HG02885 (cell line): ENCODE data around the gene HARBI1.
"Not testable (repeated sequence)": the region's sequence is repeated elsewhere in the genome, so short reads cannot be mapped to it uniquely, and the experiment has no call there.

ENCODE experiments used
- ATAC-seq: cut with Tn5 transposase; IDR thresholded peaks from one replicate; pipeline ENCODE4 v1.9.1; 2021; ENCODE audit warnings: mild to moderate bottlenecking; ENCODE audit not compliant: unreplicated experiment, poor library complexity

Gene HARBI1

GRCh38 chr11:46599340-46600193, 17.5 kb downstream of the HARBI1 start:
- no peak for ATAC-seq

GRCh38 chr11:46597609-46598219, 19.3 kb downstream of the HARBI1 start:
- ATAC-seq: no peak

GRCh38 chr11:46597155-46597554, 19.9 kb downstream of the HARBI1 start:
- no peak for ATAC-seq

- no peak for ATAC-seq
These were observed 22.2 kb downstream of the HARBI1 start for GRCh38 chr11:46594785-46595184.

GRCh38 chr11:46594374-46594700, 22.7 kb downstream of the HARBI1 start:
- no peak for ATAC-seq

- ATAC-seq: peak; percentile 83
These were observed 23.3 kb downstream of the HARBI1 start, which contains the start of gene AMBRA1 for GRCh38 chr11:46593550-46594373. Gene AMBRA1 (minus strand): TSS chr11:46594023. CDS start chr11:46548380, 45,643 bp downstream.

- ATAC-seq: no peak
These were observed 26.1 kb downstream of the HARBI1 start for GRCh38 chr11:46590740-46591605.

GRCh38 chr11:46588915-46589314, 28.1 kb downstream of the HARBI1 start:
- no peak for ATAC-seq

- no peak for ATAC-seq
These were observed 28.9 kb downstream of the HARBI1 start for GRCh38 chr11:46588131-46588530.

- ATAC-seq: not testable (repeated sequence)
These were observed 33.5 kb downstream of the HARBI1 start for GRCh38 chr11:46583513-46583912.

- ATAC-seq: no peak
These were observed 34.4 kb downstream of the HARBI1 start for GRCh38 chr11:46582588-46582987.

- ATAC-seq: no peak
These were observed 40.0 kb downstream of the HARBI1 start for GRCh38 chr11:46577058-46577457.

- no peak for ATAC-seq
These were observed 42.4 kb downstream of the HARBI1 start for GRCh38 chr11:46574656-46575055.

GRCh38 chr11:46570790-46571398, 46.1 kb downstream of the HARBI1 start:
- ATAC-seq: no peak

GRCh38 chr11:46565232-46565840, 51.7 kb downstream of the HARBI1 start:
- no peak for ATAC-seq

GRCh38 chr11:46564459-46564858, 52.6 kb downstream of the HARBI1 start:
- no peak for ATAC-seq

GRCh38 chr11:46562527-46562926, 54.5 kb downstream of the HARBI1 start:
- ATAC-seq: no peak

GRCh38 chr11:46560300-46560991, 56.6 kb downstream of the HARBI1 start:
- ATAC-seq: no peak

GRCh38 chr11:46559815-46560214, 57.2 kb downstream of the HARBI1 start:
- no peak for ATAC-seq
